ENCODE results near the gene NCR3LG1. TPM values are rescaled to one million over a fixed set of nuclear protein-coding genes. Genes with fewer than 3 reads are reported as not detected.
A peak's percentile ranks its signal among the peaks of the same experiment; 100 is the strongest.

Gene NCR3LG1
- polyA plus RNA-seq, 1 of the 3 experiments (the other 2 are of a cell fraction), result 0.67 TPM

DNA sequence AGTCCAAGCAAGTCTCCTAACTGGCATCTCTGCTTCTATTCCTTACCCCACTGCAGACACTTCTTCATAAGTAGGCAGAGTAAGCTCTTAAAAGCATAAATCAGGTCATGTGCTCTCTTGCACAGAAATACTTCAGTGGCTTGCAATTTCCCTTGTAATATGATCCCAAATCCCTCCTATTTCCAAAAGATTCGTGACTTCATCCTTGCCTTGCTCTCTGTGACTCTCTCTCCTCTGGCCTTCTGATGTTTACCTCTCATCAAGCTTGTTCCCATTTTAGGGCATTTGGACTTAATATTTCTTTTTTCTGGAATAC lies 37.4 kb upstream of the NCR3LG1 start:
- H3K4me3 ChIP-seq (ENCODE audit: low read depth in 2 of 2, low read length in 1 of 2), result 0 out of 4 replicates have a peak overlapping the region, but pooled peaks of 1 of the 2 experiments have one; percentile 12
- ChIA-PET CTCF (no interaction called here), POLR2A (no interaction called here)
- H3K27me3 ChIP-seq (ENCODE audit: insufficient read depth), result no peaks in the 10 kb centered on the region
- peak overlapping the region; percentile 49 for H3K4me2 ChIP-seq
- no peak overlapping the region for H3K9ac ChIP-seq
- H3K9me2 ChIP-seq, result no peaks in the 10 kb centered on the region
- H3K4me1 ChIP-seq (ENCODE audit: control insufficient read depth in 1 of 2, insufficient read depth in 2 of 2, low read depth in 1 of 2, low read length in 1 of 2), result no peaks in the 10 kb centered on the region
- peak overlapping the region; percentile 58 to 67; a peak in 3 of 4 replicates for H3K27ac ChIP-seq (ENCODE audit: low read depth in 2 of 2, low read length in 1 of 2)
- TF ChIP-seq EP300 (IDR thresholded peaks at IDR 0.05; ENCODE audit: borderline replicate concordance in 1 of 2, low read depth in 1 of 2, low read length in 1 of 2) (no peak), TEAD4 (IDR thresholded peaks at IDR 0.05; ENCODE audit: borderline replicate concordance, insufficient read depth) (no peak), GABPA (IDR thresholded peaks at IDR 0.05; ENCODE audit: low read depth) (no peak)
- TF ChIP-seq, protein P1, sequence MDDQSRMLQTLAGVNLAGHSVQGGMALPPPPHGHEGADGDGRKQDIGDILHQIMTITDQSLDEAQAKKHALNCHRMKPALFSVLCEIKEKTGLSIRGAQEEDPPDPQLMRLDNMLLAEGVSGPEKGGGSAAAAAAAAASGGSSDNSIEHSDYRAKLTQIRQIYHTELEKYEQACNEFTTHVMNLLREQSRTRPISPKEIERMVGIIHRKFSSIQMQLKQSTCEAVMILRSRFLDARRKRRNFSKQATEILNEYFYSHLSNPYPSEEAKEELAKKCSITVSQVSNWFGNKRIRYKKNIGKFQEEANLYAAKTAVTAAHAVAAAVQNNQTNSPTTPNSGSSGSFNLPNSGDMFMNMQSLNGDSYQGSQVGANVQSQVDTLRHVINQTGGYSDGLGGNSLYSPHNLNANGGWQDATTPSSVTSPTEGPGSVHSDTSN (IDR thresholded peaks at IDR 0.05), result peak; percentile 40; the same call in 1 of the 2 replicates
- TF ChIP-seq, protein P2, sequence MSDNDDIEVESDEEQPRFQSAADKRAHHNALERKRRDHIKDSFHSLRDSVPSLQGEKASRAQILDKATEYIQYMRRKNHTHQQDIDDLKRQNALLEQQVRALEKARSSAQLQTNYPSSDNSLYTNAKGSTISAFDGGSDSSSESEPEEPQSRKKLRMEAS (IDR thresholded peaks at IDR 0.05; ENCODE audit: low read depth), result no peak
- TF ChIP-seq, protein P3, sequence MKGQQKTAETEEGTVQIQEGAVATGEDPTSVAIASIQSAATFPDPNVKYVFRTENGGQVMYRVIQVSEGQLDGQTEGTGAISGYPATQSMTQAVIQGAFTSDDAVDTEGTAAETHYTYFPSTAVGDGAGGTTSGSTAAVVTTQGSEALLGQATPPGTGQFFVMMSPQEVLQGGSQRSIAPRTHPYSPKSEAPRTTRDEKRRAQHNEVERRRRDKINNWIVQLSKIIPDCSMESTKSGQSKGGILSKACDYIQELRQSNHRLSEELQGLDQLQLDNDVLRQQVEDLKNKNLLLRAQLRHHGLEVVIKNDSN (IDR thresholded peaks at IDR 0.05; ENCODE audit: borderline replicate concordance, low read depth), result peak; percentile 72
- TF ChIP-seq, protein P4, sequence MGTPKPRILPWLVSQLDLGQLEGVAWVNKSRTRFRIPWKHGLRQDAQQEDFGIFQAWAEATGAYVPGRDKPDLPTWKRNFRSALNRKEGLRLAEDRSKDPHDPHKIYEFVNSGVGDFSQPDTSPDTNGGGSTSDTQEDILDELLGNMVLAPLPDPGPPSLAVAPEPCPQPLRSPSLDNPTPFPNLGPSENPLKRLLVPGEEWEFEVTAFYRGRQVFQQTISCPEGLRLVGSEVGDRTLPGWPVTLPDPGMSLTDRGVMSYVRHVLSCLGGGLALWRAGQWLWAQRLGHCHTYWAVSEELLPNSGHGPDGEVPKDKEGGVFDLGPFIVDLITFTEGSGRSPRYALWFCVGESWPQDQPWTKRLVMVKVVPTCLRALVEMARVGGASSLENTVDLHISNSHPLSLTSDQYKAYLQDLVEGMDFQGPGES (IDR thresholded peaks at IDR 0.05; ENCODE audit: low read depth, low read length), result no peak
- TF ChIP-seq, protein P5, sequence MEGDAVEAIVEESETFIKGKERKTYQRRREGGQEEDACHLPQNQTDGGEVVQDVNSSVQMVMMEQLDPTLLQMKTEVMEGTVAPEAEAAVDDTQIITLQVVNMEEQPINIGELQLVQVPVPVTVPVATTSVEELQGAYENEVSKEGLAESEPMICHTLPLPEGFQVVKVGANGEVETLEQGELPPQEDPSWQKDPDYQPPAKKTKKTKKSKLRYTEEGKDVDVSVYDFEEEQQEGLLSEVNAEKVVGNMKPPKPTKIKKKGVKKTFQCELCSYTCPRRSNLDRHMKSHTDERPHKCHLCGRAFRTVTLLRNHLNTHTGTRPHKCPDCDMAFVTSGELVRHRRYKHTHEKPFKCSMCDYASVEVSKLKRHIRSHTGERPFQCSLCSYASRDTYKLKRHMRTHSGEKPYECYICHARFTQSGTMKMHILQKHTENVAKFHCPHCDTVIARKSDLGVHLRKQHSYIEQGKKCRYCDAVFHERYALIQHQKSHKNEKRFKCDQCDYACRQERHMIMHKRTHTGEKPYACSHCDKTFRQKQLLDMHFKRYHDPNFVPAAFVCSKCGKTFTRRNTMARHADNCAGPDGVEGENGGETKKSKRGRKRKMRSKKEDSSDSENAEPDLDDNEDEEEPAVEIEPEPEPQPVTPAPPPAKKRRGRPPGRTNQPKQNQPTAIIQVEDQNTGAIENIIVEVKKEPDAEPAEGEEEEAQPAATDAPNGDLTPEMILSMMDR (IDR thresholded peaks at IDR 0.05), result no peak
- no peaks in the 10 kb centered on the region for H4K20me1 ChIP-seq (ENCODE audit: insufficient read depth)
- no peaks in the 10 kb centered on the region for H3K9me3 ChIP-seq
- H3F3A ChIP-seq (replicated peaks; ENCODE audit: insufficient read depth), result peaks cover 18% of the 10 kb centered on the region
- H2AFZ ChIP-seq (ENCODE audit: low read depth), result peak overlapping the region; percentile 26; the same call in 1 of the 2 replicates
- WGBS (ENCODE audit: low lambda C conversion rate), result 18% methylated on average over 1 of the region's 1 CpG
- H3K36me3 ChIP-seq (replicated peaks in 1 of 2; ENCODE audit: control insufficient read depth in 1 of 2, insufficient read depth in 2 of 2, low read length in 1 of 2), result peaks cover 31 to 32% of the 10 kb centered on the region in 2 experiments
- no peaks in the 10 kb centered on the region for H3K79me2 ChIP-seq (ENCODE audit: insufficient read depth)
- no peak for DNase-seq

DNA sequence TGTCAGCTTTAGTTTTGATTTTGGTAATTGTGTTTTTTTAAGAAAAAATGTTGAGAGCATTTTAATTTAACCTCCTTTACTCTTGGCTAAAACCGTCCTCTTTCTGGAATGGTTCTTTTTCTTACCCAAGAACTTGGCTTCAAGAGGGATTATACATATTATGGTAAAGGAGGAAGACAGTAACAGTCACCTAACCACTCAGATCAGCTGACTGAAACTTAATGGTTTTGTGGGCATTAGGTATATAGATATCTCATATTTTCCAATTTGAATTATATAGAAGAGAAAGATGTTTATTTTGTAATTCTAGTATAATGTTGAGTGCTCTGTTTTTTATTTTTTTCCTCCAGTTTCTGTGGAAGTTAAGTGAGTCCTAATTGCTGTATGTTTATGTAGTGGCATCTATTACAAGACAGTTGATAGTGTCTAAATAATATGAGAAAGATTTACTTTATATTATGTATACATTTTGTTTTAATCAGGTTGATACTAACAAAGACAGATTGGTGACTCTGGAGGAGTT lies 36.6 kb upstream of the NCR3LG1 start:
- Histone ChIP-seq H3K36me3 (replicated peaks in 1 of 2; ENCODE audit: control insufficient read depth in 1 of 2, insufficient read depth in 2 of 2, low read length in 1 of 2) (peaks cover 24 to 28% of the 10 kb centered on the region in 2 experiments), H3K27ac (ENCODE audit: low read depth in 2 of 2, low read length in 1 of 2) (peak overlapping the region in 1 of 2 experiments; percentile 67; a peak in 2 of 4 replicates), H3K4me3 (ENCODE audit: low read depth in 2 of 2, low read length in 1 of 2) (no peak overlapping the region), H4K20me1 (ENCODE audit: insufficient read depth) (no peaks in the 10 kb centered on the region), H3K27me3 (ENCODE audit: insufficient read depth) (no peaks in the 10 kb centered on the region), H3K79me2 (ENCODE audit: insufficient read depth) (no peaks in the 10 kb centered on the region), H3K9me3 (no peaks in the 10 kb centered on the region), H3K9ac (no peak overlapping the region), H3F3A (replicated peaks; ENCODE audit: insufficient read depth) (peaks cover 18% of the 10 kb centered on the region), H3K9me2 (no peaks in the 10 kb centered on the region), H3K4me2 (no peak overlapping the region), H3K4me1 (ENCODE audit: control insufficient read depth in 1 of 2, insufficient read depth in 2 of 2, low read depth in 1 of 2, low read length in 1 of 2) (no peaks in the 10 kb centered on the region), H2AFZ (ENCODE audit: low read depth) (no peak overlapping the region)
- POLR2A ChIA-PET, result no interaction called here
- DNase-seq, result no peak
- 88% methylated on average over 1 of the region's 1 CpG for WGBS (ENCODE audit: low lambda C conversion rate)
- CTCF ChIA-PET, result no interaction called here
- no peak for TF ChIP-seq RFX5 (IDR thresholded peaks at IDR 0.05; ENCODE audit: low read length)
- no peak for TF ChIP-seq RAD21 (IDR thresholded peaks at IDR 0.05; ENCODE audit: low read length)
- TF ChIP-seq, protein P6, sequence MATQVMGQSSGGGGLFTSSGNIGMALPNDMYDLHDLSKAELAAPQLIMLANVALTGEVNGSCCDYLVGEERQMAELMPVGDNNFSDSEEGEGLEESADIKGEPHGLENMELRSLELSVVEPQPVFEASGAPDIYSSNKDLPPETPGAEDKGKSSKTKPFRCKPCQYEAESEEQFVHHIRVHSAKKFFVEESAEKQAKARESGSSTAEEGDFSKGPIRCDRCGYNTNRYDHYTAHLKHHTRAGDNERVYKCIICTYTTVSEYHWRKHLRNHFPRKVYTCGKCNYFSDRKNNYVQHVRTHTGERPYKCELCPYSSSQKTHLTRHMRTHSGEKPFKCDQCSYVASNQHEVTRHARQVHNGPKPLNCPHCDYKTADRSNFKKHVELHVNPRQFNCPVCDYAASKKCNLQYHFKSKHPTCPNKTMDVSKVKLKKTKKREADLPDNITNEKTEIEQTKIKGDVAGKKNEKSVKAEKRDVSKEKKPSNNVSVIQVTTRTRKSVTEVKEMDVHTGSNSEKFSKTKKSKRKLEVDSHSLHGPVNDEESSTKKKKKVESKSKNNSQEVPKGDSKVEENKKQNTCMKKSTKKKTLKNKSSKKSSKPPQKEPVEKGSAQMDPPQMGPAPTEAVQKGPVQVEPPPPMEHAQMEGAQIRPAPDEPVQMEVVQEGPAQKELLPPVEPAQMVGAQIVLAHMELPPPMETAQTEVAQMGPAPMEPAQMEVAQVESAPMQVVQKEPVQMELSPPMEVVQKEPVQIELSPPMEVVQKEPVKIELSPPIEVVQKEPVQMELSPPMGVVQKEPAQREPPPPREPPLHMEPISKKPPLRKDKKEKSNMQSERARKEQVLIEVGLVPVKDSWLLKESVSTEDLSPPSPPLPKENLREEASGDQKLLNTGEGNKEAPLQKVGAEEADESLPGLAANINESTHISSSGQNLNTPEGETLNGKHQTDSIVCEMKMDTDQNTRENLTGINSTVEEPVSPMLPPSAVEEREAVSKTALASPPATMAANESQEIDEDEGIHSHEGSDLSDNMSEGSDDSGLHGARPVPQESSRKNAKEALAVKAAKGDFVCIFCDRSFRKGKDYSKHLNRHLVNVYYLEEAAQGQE (IDR thresholded peaks at IDR 0.05; ENCODE audit: low read depth, low read length), result no peak
- no peak for TF ChIP-seq EZH2phosphoT487 (IDR thresholded peaks at IDR 0.05; ENCODE audit: borderline replicate concordance, low read depth)
- TF ChIP-seq, protein P7, sequence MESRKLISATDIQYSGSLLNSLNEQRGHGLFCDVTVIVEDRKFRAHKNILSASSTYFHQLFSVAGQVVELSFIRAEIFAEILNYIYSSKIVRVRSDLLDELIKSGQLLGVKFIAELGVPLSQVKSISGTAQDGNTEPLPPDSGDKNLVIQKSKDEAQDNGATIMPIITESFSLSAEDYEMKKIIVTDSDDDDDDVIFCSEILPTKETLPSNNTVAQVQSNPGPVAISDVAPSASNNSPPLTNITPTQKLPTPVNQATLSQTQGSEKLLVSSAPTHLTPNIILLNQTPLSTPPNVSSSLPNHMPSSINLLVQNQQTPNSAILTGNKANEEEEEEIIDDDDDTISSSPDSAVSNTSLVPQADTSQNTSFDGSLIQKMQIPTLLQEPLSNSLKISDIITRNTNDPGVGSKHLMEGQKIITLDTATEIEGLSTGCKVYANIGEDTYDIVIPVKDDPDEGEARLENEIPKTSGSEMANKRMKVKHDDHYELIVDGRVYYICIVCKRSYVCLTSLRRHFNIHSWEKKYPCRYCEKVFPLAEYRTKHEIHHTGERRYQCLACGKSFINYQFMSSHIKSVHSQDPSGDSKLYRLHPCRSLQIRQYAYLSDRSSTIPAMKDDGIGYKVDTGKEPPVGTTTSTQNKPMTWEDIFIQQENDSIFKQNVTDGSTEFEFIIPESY (IDR thresholded peaks at IDR 0.05; ENCODE audit: borderline replicate concordance, low read depth), result no peak
- no peak for TF ChIP-seq RCOR1 (IDR thresholded peaks at IDR 0.05; ENCODE audit: low read length)
- TF ChIP-seq FOXM1 (IDR thresholded peaks at IDR 0.05; ENCODE audit: low read depth), result no peak
- no peak for TF ChIP-seq SIN3A (IDR thresholded peaks at IDR 0.05; ENCODE audit: borderline replicate concordance, low read depth, low read length)
